PC-9 (cell line): ENCODE data around the gene MPPE1. TPM values are rescaled to one million over a fixed set of nuclear protein-coding genes. Genes with fewer than 3 reads are reported as not detected.

ENCODE experiments used
- BruUV-seq: library from RNA; stranded (reverse); fragments of 400-500 nt; replicated peaks from 2 replicates; lab custom pipeline; 2021; lab: Mats Ljungman, UMichigan
- CTCF ChIA-PET: fragments of 300-600 bp; sonication (Branson Sonifier 250); formaldehyde crosslinking; loops from one replicate; lab custom pipeline; 2022; ENCODE audit warnings: antibody characterized with exemption; lab: Charles Lee
- POLR2A ChIA-PET: fragments of 300-600 bp; sonication (Branson Sonifier 250); formaldehyde crosslinking; loops from one replicate; lab custom pipeline; 2022; ENCODE audit warnings: antibody characterized with exemption; ENCODE audit not compliant: unreplicated experiment; lab: Charles Lee
- DNase-seq, 2 experiments: peaks; one replicate each; pipeline versions ENCODE4 v3.0.0 to v3.0.0-alpha.2; 2015 to 2022; ENCODE audit warnings: mixed read lengths in 1 of 2
- H2AFZ ChIP-seq: fragments of 200-600 bp; sonication (generic); 2 replicates; pipeline ENCODE4 v1.8.1; 2017; ENCODE audit warnings: antibody characterized with exemption
- H3F3A ChIP-seq: fragments of 200-600 bp; sonication (generic); 2 replicates; pipeline ENCODE4 v1.8.1; 2017; ENCODE audit warnings: antibody characterized with exemption, mild to moderate bottlenecking, low read depth; ENCODE audit not compliant: insufficient read depth
- H3K27ac ChIP-seq: fragments of 200-600 bp; sonication (generic); 2 replicates; pipeline ENCODE4 v1.6.1; 2016; ENCODE audit warnings: mixed run types
- H3K27me3 ChIP-seq: fragments of 200-600 bp; sonication (generic); 2 replicates; pipeline ENCODE4 v1.6.1; 2016; ENCODE audit warnings: low read depth, mixed run types; ENCODE audit not compliant: insufficient read depth
- H3K36me3 ChIP-seq: fragments of 200-600 bp; sonication (generic); 2 replicates; pipeline ENCODE4 v1.6.1; 2016; ENCODE audit warnings: low read depth, mixed run types
- H3K4me1 ChIP-seq: fragments of 200-600 bp; sonication (generic); replicated peaks from 2 replicates; pipeline ENCODE4 v1.6.1; 2016; ENCODE audit warnings: mixed run types; ENCODE audit not compliant: insufficient read depth
- H3K4me2 ChIP-seq: fragments of 200-600 bp; sonication (generic); 2 replicates; pipeline ENCODE4 v1.6.1; 2017; ENCODE audit warnings: mixed run types
- H3K4me3 ChIP-seq: fragments of 200-600 bp; sonication (generic); 2 replicates; pipeline ENCODE4 v1.6.1; 2016; ENCODE audit warnings: mixed run types
- H3K79me2 ChIP-seq: fragments of 200-600 bp; sonication (generic); 2 replicates; pipeline ENCODE4 v1.6.1; 2017; ENCODE audit warnings: low read depth, mixed run types
- H3K9me2 ChIP-seq: fragments of 200-600 bp; sonication (generic); 2 replicates; pipeline ENCODE4 v1.8.1; 2017; ENCODE audit warnings: mild to moderate bottlenecking; ENCODE audit not compliant: insufficient read depth
- H3K9me3 ChIP-seq: fragments of 200-600 bp; sonication (generic); 2 replicates; pipeline ENCODE4 v1.8.1; 2016; ENCODE audit warnings: low read depth; ENCODE audit not compliant: insufficient read depth
- H4K20me1 ChIP-seq: fragments of 200-600 bp; sonication (generic); 2 replicates; pipeline ENCODE4 v1.8.1; 2017; ENCODE audit not compliant: insufficient read depth
- EZH2 ChIP-seq: fragments of 200-600 bp; sonication (generic); IDR thresholded peaks from 2 replicates; pipeline ENCODE4 v1.8.0; 2017; ENCODE audit warnings: antibody characterized with exemption, low read depth
- intact Hi-C: fragments of 100-400 bp; cut with micrococcal nuclease; formaldehyde crosslinking; loops from one replicate; pipeline ENCODE4 v1.10.0; 2022; ENCODE audit not compliant: unreplicated experiment
- total RNA-seq: library from RNA; stranded (reverse); gene quantifications from 2 replicates; pipeline ENCODE4 v1.2.3, GENCODE V29; 2021
- TF ChIP-seq, protein P1 (sequence below): fragments of 200-600 bp; sonication (generic); conservative IDR thresholded peaks from 2 replicates; pipeline ENCODE4 v1.6.1; 2017; ENCODE audit warnings: mixed run types, antibody characterized with exemption, mild to moderate bottlenecking, moderate library complexity

The MPPE1 gene
- total RNA-seq, 1 experiment from 2014 or later, result 40.7 TPM

DNA sequence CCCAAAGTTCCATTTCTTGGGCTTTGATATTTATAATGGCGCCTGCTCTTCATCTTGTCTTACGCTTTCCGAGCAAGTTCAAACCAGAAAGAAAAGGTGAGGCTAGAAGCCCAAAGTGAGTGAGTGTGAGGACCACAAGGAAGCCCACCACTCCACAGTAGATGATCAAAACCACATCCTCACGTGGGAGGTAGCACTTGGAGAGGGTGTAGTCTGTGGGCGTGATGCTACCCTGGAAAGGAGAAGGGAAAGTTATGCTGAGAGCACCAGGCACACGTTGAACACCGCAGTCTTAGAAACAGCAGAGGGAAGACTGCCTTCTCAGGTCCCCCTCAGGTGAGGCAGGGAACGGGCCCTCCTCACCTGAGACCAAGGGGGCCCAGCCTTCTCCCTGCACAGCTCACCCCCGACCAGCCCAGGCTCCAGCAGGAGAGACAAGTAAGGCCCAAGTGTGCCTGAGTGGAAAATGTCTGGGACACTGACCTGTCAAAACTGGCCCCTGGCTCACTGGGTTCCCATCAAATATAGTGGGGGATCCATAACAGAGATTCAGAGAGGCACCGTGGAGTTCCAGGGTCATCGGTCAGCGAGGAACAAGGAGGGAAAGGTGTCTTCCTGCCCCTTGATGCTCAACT, 23.6 kb downstream of the MPPE1 start:
- H3K9me3 ChIP-seq, result no peaks in the 10 kb centered on the region
- no peaks in the 10 kb centered on the region for H4K20me1 ChIP-seq
- H3K4me1 ChIP-seq, result peaks cover 24% of the 10 kb centered on the region
- DNase-seq, result no peak
- H3K9me2 ChIP-seq, result no peaks in the 10 kb centered on the region
- H3K27ac ChIP-seq, result no peak overlapping the region
- BruUV-seq, result no TSS peak
- H3K27me3 ChIP-seq, result no peaks in the 10 kb centered on the region
- ChIA-PET POLR2A (interaction anchor here (0.5 kb wide), 1 partner anchor 22 kb away, joined by 3 read pairs; no protein-coding TSS in a partner anchor), CTCF (no interaction called here)
- TF ChIP-seq, protein P1, sequence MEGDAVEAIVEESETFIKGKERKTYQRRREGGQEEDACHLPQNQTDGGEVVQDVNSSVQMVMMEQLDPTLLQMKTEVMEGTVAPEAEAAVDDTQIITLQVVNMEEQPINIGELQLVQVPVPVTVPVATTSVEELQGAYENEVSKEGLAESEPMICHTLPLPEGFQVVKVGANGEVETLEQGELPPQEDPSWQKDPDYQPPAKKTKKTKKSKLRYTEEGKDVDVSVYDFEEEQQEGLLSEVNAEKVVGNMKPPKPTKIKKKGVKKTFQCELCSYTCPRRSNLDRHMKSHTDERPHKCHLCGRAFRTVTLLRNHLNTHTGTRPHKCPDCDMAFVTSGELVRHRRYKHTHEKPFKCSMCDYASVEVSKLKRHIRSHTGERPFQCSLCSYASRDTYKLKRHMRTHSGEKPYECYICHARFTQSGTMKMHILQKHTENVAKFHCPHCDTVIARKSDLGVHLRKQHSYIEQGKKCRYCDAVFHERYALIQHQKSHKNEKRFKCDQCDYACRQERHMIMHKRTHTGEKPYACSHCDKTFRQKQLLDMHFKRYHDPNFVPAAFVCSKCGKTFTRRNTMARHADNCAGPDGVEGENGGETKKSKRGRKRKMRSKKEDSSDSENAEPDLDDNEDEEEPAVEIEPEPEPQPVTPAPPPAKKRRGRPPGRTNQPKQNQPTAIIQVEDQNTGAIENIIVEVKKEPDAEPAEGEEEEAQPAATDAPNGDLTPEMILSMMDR, result no peak
- no peak for TF ChIP-seq EZH2
- intact Hi-C loops, result no loop called here
- H3K4me2 ChIP-seq, result no peak overlapping the region
- H3K79me2 ChIP-seq, result no peaks in the 10 kb centered on the region
- no peak overlapping the region for H3K4me3 ChIP-seq
- H3K36me3 ChIP-seq, result no peaks in the 10 kb centered on the region
- no peak overlapping the region for H2AFZ ChIP-seq
- H3F3A ChIP-seq, result peaks cover 24% of the 10 kb centered on the region

DNA sequence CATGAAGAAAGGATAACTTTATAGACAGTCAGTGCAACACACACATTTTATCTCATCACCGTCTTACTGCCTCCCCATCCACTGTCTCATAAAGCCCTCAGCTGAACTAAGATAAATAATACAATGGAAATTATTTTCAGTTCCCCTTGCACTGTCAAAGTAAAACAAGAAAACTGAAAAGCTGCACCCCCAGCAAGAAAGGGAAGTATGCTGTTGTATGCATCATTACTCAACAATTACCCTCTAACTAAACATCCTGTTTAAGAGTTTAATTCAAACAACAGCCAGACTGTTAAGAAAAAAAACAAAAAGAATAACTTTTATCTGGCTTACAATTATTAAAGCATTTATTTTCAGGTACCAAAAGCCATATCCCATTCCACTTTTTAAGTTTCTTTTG, 25.0 kb downstream of the MPPE1 start:
- no peaks in the 10 kb centered on the region for H4K20me1 ChIP-seq
- H3K9me3 ChIP-seq, result no peaks in the 10 kb centered on the region
- H3K27ac ChIP-seq, result no peak overlapping the region
- no peak overlapping the region for H3K4me3 ChIP-seq
- no peaks in the 10 kb centered on the region for H3K27me3 ChIP-seq
- no peak overlapping the region for H3K4me2 ChIP-seq
- no peaks in the 10 kb centered on the region for H3K79me2 ChIP-seq
- no peak overlapping the region for H2AFZ ChIP-seq
- H3K36me3 ChIP-seq, result no peaks in the 10 kb centered on the region
- no peak for DNase-seq
- peaks cover 17% of the 10 kb centered on the region for H3F3A ChIP-seq
- TF ChIP-seq, protein P1, result no peak
- TF ChIP-seq EZH2, result no peak
- ChIA-PET CTCF (no interaction called here), POLR2A (no interaction called here)
- no peaks in the 10 kb centered on the region for H3K9me2 ChIP-seq
- peaks cover 22% of the 10 kb centered on the region for H3K4me1 ChIP-seq
- no TSS peak for BruUV-seq
- intact Hi-C loops, result no loop called here

DNA sequence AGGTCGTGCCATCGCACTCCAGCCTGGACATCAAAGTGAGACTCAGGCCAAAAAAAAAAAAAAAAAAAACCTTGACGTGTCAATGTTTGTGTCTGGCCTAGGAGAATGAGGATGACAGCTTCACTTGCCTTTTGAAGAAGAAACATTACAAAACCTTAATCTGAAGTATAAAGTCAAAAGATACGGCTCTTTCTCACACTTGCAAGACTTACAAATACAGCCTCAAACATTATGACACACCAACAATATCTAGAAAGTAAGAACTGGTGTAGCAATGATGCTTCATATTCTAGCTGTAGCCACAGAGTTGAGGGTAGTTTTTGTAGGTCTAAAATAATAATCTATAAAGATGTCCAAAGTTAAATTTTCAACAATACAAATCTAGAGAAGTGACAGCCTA, 25.5 kb downstream of the MPPE1 start:
- Histone ChIP-seq H3K4me3 (no peak overlapping the region), H3F3A (peaks cover 12% of the 10 kb centered on the region), H2AFZ (no peak overlapping the region), H3K27me3 (no peaks in the 10 kb centered on the region), H3K36me3 (no peaks in the 10 kb centered on the region), H3K79me2 (no peaks in the 10 kb centered on the region), H3K4me2 (no peak overlapping the region), H3K4me1 (peaks cover 17% of the 10 kb centered on the region), H4K20me1 (no peaks in the 10 kb centered on the region), H3K9me2 (no peaks in the 10 kb centered on the region), H3K27ac (no peak overlapping the region), H3K9me3 (no peaks in the 10 kb centered on the region)
- no peak for DNase-seq
- no peak for TF ChIP-seq EZH2
- TF ChIP-seq, protein P1, result no peak
- CTCF ChIA-PET, result no interaction called here
- intact Hi-C loops, result no loop called here
- BruUV-seq, result no TSS peak
- POLR2A ChIA-PET, result no interaction called here
